Measurements from ENCODE around the gene COL4A3.

DNA sequence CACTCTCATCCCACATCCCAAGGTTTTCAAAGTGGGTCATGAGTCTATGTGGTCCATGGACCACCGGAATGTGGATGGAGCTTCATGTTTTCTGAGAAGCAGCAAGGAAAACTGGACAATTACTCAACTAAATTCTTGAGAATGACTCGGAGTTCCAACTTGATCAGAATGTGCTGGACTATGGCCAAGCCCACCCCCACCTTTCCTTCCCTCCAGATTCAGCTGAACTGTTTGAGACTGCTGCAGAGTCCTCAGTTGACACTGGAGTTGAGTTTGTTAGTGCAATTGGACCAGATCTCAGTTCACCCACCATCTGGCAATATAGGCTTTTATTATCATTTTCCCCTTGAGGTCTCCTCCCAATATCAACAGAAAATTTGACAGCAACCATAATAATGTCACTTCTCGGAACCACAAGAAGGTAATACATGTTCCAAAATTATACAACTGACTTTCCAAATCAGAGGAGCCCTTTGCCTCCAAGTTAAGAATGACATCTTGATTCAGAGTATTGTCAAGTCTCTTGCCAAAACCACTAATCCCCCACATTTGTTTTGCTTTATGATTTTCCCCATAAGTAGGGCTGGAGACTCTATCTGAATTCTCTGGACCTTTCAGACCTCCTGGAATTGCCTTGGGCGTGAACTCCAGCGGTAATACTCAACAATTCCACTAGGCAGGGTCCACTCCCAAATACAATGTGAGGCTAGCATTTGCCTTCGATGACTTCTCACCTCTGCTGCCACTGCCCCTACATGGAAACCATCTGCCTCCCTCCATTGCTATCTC, 9.2 kb upstream of the COL4A3 start:
- TF ChIP-seq POLR2A (IDR thresholded peaks at IDR 0.05; ENCODE audit: extremely low read depth, insufficient read length), result no peak
- TF ChIP-seq, protein P1, sequence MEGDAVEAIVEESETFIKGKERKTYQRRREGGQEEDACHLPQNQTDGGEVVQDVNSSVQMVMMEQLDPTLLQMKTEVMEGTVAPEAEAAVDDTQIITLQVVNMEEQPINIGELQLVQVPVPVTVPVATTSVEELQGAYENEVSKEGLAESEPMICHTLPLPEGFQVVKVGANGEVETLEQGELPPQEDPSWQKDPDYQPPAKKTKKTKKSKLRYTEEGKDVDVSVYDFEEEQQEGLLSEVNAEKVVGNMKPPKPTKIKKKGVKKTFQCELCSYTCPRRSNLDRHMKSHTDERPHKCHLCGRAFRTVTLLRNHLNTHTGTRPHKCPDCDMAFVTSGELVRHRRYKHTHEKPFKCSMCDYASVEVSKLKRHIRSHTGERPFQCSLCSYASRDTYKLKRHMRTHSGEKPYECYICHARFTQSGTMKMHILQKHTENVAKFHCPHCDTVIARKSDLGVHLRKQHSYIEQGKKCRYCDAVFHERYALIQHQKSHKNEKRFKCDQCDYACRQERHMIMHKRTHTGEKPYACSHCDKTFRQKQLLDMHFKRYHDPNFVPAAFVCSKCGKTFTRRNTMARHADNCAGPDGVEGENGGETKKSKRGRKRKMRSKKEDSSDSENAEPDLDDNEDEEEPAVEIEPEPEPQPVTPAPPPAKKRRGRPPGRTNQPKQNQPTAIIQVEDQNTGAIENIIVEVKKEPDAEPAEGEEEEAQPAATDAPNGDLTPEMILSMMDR (IDR thresholded peaks at IDR 0.05; ENCODE audit: low read depth, low read length), result no peak
- TF ChIP-seq, protein P2, sequence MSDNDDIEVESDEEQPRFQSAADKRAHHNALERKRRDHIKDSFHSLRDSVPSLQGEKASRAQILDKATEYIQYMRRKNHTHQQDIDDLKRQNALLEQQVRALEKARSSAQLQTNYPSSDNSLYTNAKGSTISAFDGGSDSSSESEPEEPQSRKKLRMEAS (IDR thresholded peaks at IDR 0.05; ENCODE audit: low read depth, low read length), result no peak
